Esophagus muscularis mucosa (tissue), 4 donors: Measurements from ENCODE around the gene KCNG1. TPM values are rescaled to one million over a fixed set of nuclear protein-coding genes. Genes with fewer than 3 reads are reported as not detected.

Experiments
- DNase-seq: peaks from one replicate; pipeline ENCODE4 v3.0.0-alpha.2; 2017; ENCODE audit errors: extremely low spot score
- H3K27ac ChIP-seq, 4 donors: fragments of 200-600 bp; sonication (generic); replicated peaks in 1 of 4; 1 replicate in 3 of 4; 2 replicates in 1 of 4; pipeline ENCODE4 v1.5.1; 2016 to 2019; ENCODE audit warnings: mild to moderate bottlenecking in 1 of 4
- H3K27me3 ChIP-seq, 4 donors: fragments of 200-600 bp; sonication (generic); one replicate each; pipeline versions ENCODE4 v1.5.1 to v1.6.0; 2016 to 2019
- H3K36me3 ChIP-seq, 4 donors: fragments of 200-600 bp; sonication (generic); one replicate each; pipeline ENCODE4 v1.5.1; 2016 to 2019
- H3K4me1 ChIP-seq, 4 donors: fragments of 200-600 bp; sonication (generic); one replicate each; pipeline ENCODE4 v1.5.1; 2016 to 2019
- H3K4me3 ChIP-seq, 4 donors: fragments of 200-600 bp; sonication (generic); 1 replicate in 2 of 4; 2 replicates in 2 of 4; pipeline ENCODE4 v1.5.1; 2016 to 2019; ENCODE audit warnings: mild to moderate bottlenecking in 4 of 4, moderate library complexity in 1 of 4
- H3K9me3 ChIP-seq, 4 donors: fragments of 200-600 bp; sonication (generic); 1 replicate in 3 of 4; 2 replicates in 1 of 4; pipeline ENCODE4 v1.5.1; 2016 to 2019
- CTCF ChIP-seq, 3 experiments: fragments of 200-600 bp in 2 of 3; fragments of 450-650 bp in 1 of 3; sonication (generic) in 2 of 3; IDR thresholded peaks; one replicate each; pipeline ENCODE4 v1.5.1; 2017 to 2019; ENCODE audit warnings: antibody characterized with exemption in 3 of 3, mild to moderate bottlenecking in 2 of 3, moderate library complexity in 1 of 3
- EP300 ChIP-seq: sonication (generic); formaldehyde crosslinking; IDR thresholded peaks from one replicate; pipeline ENCODE4 v1.6.1; 2017; ENCODE audit warnings: antibody characterized with exemption
- POLR2A ChIP-seq: fragments of 450-650 bp; IDR thresholded peaks from one replicate; pipeline ENCODE4 v1.6.1; 2017; ENCODE audit warnings: antibody characterized with exemption, moderate library complexity, mild to moderate bottlenecking, low read depth
- POLR2AphosphoS5 ChIP-seq, 2 donors: sonication (generic); formaldehyde crosslinking; IDR thresholded peaks; one replicate each; pipeline ENCODE4 v1.6.1; 2017; ENCODE audit warnings: antibody characterized with exemption in 2 of 2
- WGBS: methylation state at CpG from one replicate; pipeline ENCODE4 v1.1.5; 2018; 5-methylcytosine and 5-hydroxymethylcytosine counted together
- intact Hi-C: fragments of 100-400 bp; cut with DNase I; formaldehyde crosslinking; loops from one replicate; pipeline ENCODE4 v1.15.1; 2023
- total RNA-seq, 4 donors: library from RNA; depleted of rRNA; stranded (reverse); fragments of >200 nt; gene quantifications; one replicate each; pipeline versions ENCODE4 v1.1.0 to v1.2.1, GENCODE V29; 2016

KCNG1 gene
- total RNA-seq, 4 donors from 2014 or later = 0.42 to 2.2 (median 0.64) TPM

- intact Hi-C loops = no loop called here
- 89% methylated on average over 10 of the region's 10 CpGs for WGBS
- TF ChIP-seq CTCF (IDR thresholded peaks at IDR 0.05) (no peak), EP300 (no peak), POLR2A (no peak), POLR2AphosphoS5 (IDR thresholded peaks at IDR 0.05) (no peak)
These were observed 47.1 kb downstream of the KCNG1 start for GRCh38 chr20:50975701-50976330.

GRCh38 chr20:50969912-50970311 lies 53.0 kb downstream of the KCNG1 start:
- intact Hi-C loops = no loop called here
- Histone ChIP-seq H3K36me3 (no peaks in the 10 kb centered on the region), H3K27me3 (peaks cover 0 to under 1% (median 0%) of the 10 kb centered on the region in 4 donors), H3K4me3 (no peak overlapping the region), H3K27ac (no peak overlapping the region), H3K4me1 (no peaks in the 10 kb centered on the region), H3K9me3 (peaks cover 0 to 4% (median 0%) of the 10 kb centered on the region in 4 donors)
- 71% methylated on average over 8 of the region's 8 CpGs for WGBS
- TF ChIP-seq CTCF (IDR thresholded peaks at IDR 0.05) (no peak), EP300 (no peak), POLR2A (no peak), POLR2AphosphoS5 (IDR thresholded peaks at IDR 0.05) (no peak)
- DNase-seq = no peak

More at GRCh38 chr20:50975701-50976330, 47.1 kb downstream of the KCNG1 start:
- Histone ChIP-seq H3K27ac (no peak overlapping the region), H3K9me3 (peaks cover 0 to 4% (median 0%) of the 10 kb centered on the region in 4 donors), H3K27me3 (peaks cover 0 to 39% (median 0%) of the 10 kb centered on the region in 4 donors), H3K36me3 (no peaks in the 10 kb centered on the region), H3K4me3 (no peak overlapping the region), H3K4me1 (peaks cover 0 to 1% (median 0%) of the 10 kb centered on the region in 4 donors)
- no peak for DNase-seq

- H3K9me3 ChIP-seq = no peaks in the 10 kb centered on the region
- H3K4me3 ChIP-seq = no peak overlapping the region
- no peak overlapping the region for H3K27ac ChIP-seq
- H3K36me3 ChIP-seq = no peaks in the 10 kb centered on the region
- TF ChIP-seq POLR2AphosphoS5 (IDR thresholded peaks at IDR 0.05) (no peak), POLR2A (no peak), CTCF (IDR thresholded peaks at IDR 0.05) (no peak), EP300 (no peak)
- H3K4me1 ChIP-seq = no peaks in the 10 kb centered on the region
- intact Hi-C loops = no loop called here
- DNase-seq = no peak
- WGBS = 78% methylated on average over 5 of the region's 5 CpGs
- no peaks in the 10 kb centered on the region for H3K27me3 ChIP-seq
These were observed 53.5 kb downstream of the KCNG1 start for GRCh38 chr20:50969435-50969834.

- no peak for DNase-seq
- intact Hi-C loops = no loop called here
- Histone ChIP-seq H3K4me3 (no peak overlapping the region), H3K4me1 (no peaks in the 10 kb centered on the region), H3K27ac (no peak overlapping the region), H3K36me3 (no peaks in the 10 kb centered on the region), H3K27me3 (no peaks in the 10 kb centered on the region), H3K9me3 (no peaks in the 10 kb centered on the region)
- 83% methylated on average over 9 of the region's 9 CpGs for WGBS
- no peak for TF ChIP-seq EP300
- TF ChIP-seq CTCF (IDR thresholded peaks at IDR 0.05) = no peak
- TF ChIP-seq POLR2AphosphoS5 (IDR thresholded peaks at IDR 0.05) = no peak
- TF ChIP-seq POLR2A = no peak
These were observed 54.6 kb downstream of the KCNG1 start for GRCh38 chr20:50968289-50968688.

- intact Hi-C loops = no loop called here
- 41% methylated on average over 7 of the region's 7 CpGs for WGBS
- H3K4me3 ChIP-seq = no peak overlapping the region
- no peak for DNase-seq
- H3K27ac ChIP-seq = no peak overlapping the region
- no peaks in the 10 kb centered on the region for H3K27me3 ChIP-seq
- H3K36me3 ChIP-seq = peaks cover 0 to 1% (median 0%) of the 10 kb centered on the region in 4 donors
- H3K4me1 ChIP-seq = no peaks in the 10 kb centered on the region
- TF ChIP-seq CTCF (IDR thresholded peaks at IDR 0.05) (no peak), POLR2A (no peak), POLR2AphosphoS5 (IDR thresholded peaks at IDR 0.05) (no peak), EP300 (no peak)
- no peaks in the 10 kb centered on the region for H3K9me3 ChIP-seq
These were observed 55.3 kb downstream of the KCNG1 start for GRCh38 chr20:50967586-50967985.
